Erythroblast (primary cell): ENCODE measurements around the gene FAU.

Experiments
- GATA1 ChIP-seq: IDR thresholded peaks from 2 replicates; pipeline ENCODE4 v1.6.1; 2011; ENCODE audit warnings: low read depth, mild to moderate bottlenecking, control low read depth, low read length, moderate library complexity
- POLR2A ChIP-seq: IDR thresholded peaks from 2 replicates; pipeline ENCODE4 v1.6.1; 2011; ENCODE audit warnings: mild to moderate bottlenecking, low read length

GRCh38 chr11:65086809-65087208, 35.1 kb downstream of the FAU start:
- TF ChIP-seq GATA1: no peak
- no peak for TF ChIP-seq POLR2A
